SJCRH30 (cell line): ENCODE results near the gene ABHD17A. TPM values are rescaled to one million over a fixed set of nuclear protein-coding genes. Genes with fewer than 3 reads are reported as not detected.

Source experiments
- DNase-seq, 2 experiments: peaks; one replicate each; pipeline ENCODE4 v3.0.0-alpha.2; 2015 to 2020
- H3K27ac ChIP-seq: fragments of 250-450 bp; sonication (Bioruptor Pico); 2 replicates; pipeline ENCODE4 v1.5.1; 2020; ENCODE audit warnings: mild to moderate bottlenecking, moderate library complexity
- H3K27me3 ChIP-seq: fragments of 250-450 bp; sonication (Bioruptor Pico); 2 replicates; pipeline ENCODE4 v1.5.1; 2020; ENCODE audit warnings: mild to moderate bottlenecking, moderate library complexity
- H3K36me3 ChIP-seq: fragments of 250-450 bp; sonication (Bioruptor Pico); 2 replicates; pipeline ENCODE4 v1.5.1; 2020; ENCODE audit warnings: mild to moderate bottlenecking, moderate library complexity
- H3K4me1 ChIP-seq: fragments of 250-450 bp; sonication (Bioruptor Pico); 2 replicates; pipeline ENCODE4 v1.5.1; 2020; ENCODE audit warnings: mild to moderate bottlenecking, moderate library complexity
- H3K4me3 ChIP-seq: fragments of 250-450 bp; sonication (Bioruptor Pico); 2 replicates; pipeline ENCODE4 v1.5.1; 2020; ENCODE audit warnings: mild to moderate bottlenecking, moderate library complexity
- H3K9me3 ChIP-seq: fragments of 250-450 bp; sonication (Bioruptor Pico); replicated peaks from 2 replicates; pipeline ENCODE4 v1.5.1; 2020; ENCODE audit warnings: mild to moderate bottlenecking, moderate library complexity
- total RNA-seq: library from RNA; depleted of rRNA; stranded (reverse); fragments of >200 nt; shearing (Covaris generic); gene quantifications from 2 replicates; pipeline ENCODE4 v1.2.3, GENCODE V29; 2014

The ABHD17A gene
- total RNA-seq, 1 experiment from 2014 or later = 39.2 TPM

DNA sequence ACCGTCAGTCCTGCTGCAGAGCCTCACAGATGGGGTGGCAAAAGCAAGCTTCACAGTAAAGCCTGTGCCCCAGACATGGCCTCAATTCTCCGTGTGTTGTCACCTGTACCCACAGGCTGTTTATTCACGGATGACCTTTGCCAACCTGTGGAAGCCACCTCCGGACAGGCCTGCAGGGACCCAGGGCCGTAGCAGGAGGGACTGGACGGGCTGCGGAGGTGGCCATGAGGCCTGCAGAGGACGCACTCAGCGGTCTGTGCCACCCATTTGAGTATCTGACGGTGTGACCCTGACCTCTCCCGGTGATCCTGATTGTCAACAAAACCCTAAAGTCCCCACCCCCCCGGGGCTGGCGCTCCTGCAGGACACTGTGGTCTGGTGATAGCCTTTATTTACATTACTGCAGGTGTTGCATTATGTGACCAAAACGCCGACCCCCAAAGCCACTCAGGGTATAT is 14.1 kb downstream of the ABHD17A start:
- H3K4me3 ChIP-seq = no peak overlapping the region
- peaks cover 4% of the 10 kb centered on the region; the same call in 1 of the 2 replicates for H3K36me3 ChIP-seq
- no peaks in the 10 kb centered on the region for H3K27me3 ChIP-seq
- no peaks in the 10 kb centered on the region for H3K9me3 ChIP-seq
- DNase-seq = no peak
- H3K4me1 ChIP-seq = peaks cover 3% of the 10 kb centered on the region; the same call in 1 of the 2 replicates
- no peak overlapping the region for H3K27ac ChIP-seq

- H3K9me3 ChIP-seq = no peaks in the 10 kb centered on the region
- DNase-seq = peak in 1 of 2 experiments; percentile 55
- no peaks in the 10 kb centered on the region for H3K27me3 ChIP-seq
- no peak overlapping the region for H3K4me3 ChIP-seq
- H3K27ac ChIP-seq = no peak overlapping the region
- peaks cover 1% of the 10 kb centered on the region; the same call in 1 of the 2 replicates for H3K4me1 ChIP-seq
- peaks cover 4% of the 10 kb centered on the region; the same call in 1 of the 2 replicates for H3K36me3 ChIP-seq
Observed at GRCh38 chr19:1868971-1869370, 16.3 kb downstream of the ABHD17A start.

GRCh38 chr19:1867349-1867724 is 18.0 kb downstream of the ABHD17A start:
- Histone ChIP-seq H3K27me3 (no peaks in the 10 kb centered on the region), H3K4me1 (no peaks in the 10 kb centered on the region; the same call in 1 of the 2 replicates), H3K4me3 (no peak overlapping the region), H3K9me3 (no peaks in the 10 kb centered on the region), H3K36me3 (no peaks in the 10 kb centered on the region), H3K27ac (no peak overlapping the region)
- DNase-seq = no peak

GRCh38 chr19:1866693-1867348 is 18.5 kb downstream of the ABHD17A start:
- Histone ChIP-seq H3K4me1 (no peaks in the 10 kb centered on the region; the same call in 1 of the 2 replicates), H3K4me3 (no peak overlapping the region), H3K9me3 (no peaks in the 10 kb centered on the region), H3K36me3 (no peaks in the 10 kb centered on the region), H3K27ac (no peak overlapping the region), H3K27me3 (no peaks in the 10 kb centered on the region)
- DNase-seq = no peak

- DNase-seq = no peak
- Histone ChIP-seq H3K36me3 (no peaks in the 10 kb centered on the region), H3K9me3 (no peaks in the 10 kb centered on the region), H3K27ac (peak overlapping the region; percentile 95), H3K4me1 (no peaks in the 10 kb centered on the region; the same call in 1 of the 2 replicates), H3K4me3 (peak overlapping the region; percentile 78), H3K27me3 (no peaks in the 10 kb centered on the region)
Observed at GRCh38 chr19:1865172-1866010, 19.9 kb downstream of the ABHD17A start.

DNA sequence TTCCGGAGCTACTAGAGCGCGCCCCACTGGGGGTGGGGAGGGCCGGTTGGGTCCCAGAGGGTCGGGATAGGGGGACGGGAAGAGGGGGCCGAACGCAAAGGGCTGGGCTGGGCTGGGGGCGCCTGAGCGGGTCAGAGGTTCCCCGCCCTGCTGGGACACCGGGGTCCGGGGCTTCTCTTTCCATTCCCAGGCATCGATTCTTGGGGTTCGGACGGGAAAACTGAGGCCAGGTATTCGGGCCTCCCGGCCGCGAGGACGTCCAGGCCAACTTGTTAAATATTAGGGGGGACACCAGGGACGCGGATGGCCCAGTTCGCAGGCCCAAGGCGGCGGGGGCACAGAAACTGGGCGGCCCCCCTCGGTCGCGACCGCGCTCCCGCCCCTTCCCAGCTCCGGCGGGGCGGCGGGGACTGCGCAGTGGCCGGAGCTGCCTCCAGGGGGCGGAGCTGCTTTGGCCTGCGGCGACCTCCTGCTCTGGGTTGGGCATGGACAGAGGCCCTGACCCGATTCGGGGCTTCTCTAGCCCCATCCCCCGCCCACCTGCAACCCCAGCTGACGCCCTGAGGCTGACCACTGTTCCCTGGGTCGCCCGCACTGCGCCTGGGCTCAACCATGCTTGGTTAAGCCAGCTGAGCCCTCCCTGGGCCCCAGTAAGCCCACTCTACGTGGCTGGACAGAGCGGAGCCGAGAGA is 20.7 kb downstream of the ABHD17A start:
- peak overlapping the region; percentile 78 for H3K4me3 ChIP-seq
- peak overlapping the region; percentile 95 for H3K27ac ChIP-seq
- H3K4me1 ChIP-seq = no peaks in the 10 kb centered on the region; the same call in 1 of the 2 replicates
- H3K36me3 ChIP-seq = no peaks in the 10 kb centered on the region
- peak; percentile 81 to 82 for DNase-seq
- H3K9me3 ChIP-seq = no peaks in the 10 kb centered on the region
- no peaks in the 10 kb centered on the region for H3K27me3 ChIP-seq

DNA sequence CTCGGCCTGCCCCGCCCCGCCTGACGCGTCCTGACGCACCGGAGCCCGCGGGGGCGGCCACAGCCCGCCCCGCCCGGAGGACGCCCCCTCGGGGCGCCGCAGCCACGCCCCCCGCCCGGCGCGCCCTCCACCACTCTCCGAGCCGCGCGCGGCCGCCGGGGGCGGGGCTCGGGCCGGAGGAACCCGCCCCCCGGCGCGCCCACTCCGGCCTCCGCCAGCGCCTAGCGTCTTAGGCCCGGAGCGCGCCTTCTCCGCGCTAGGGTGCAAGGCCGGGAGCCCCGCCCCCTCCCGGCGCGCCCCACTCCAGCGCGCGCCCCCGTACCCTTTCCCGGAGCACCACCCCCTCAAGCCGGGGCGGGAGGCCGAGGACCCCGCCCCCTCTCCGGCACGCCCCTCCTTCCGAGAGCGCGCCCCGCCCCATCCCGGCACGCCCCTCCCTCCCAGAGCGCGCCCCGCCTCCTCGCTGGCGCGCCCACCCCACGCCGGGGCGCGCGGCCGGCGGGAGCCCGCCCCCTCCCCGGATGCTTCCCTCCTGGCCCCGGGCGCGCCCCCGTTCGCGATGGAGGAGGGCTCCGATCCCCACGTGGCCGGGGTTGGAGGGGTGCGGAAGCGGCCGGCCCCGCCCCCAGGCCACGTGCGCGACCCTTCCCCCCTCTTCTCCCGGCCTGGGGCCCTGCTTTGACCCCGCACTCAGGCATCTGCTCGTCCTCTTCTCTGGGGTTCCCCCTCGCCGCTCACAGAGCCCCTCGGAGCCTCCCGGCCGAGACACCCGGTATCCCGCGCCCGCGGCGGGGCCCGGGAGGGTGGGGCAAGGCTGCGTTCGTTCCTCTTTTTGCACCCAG is 21.4 kb downstream of the ABHD17A start:
- Histone ChIP-seq H3K27me3 (no peaks in the 10 kb centered on the region), H3K9me3 (no peaks in the 10 kb centered on the region), H3K4me1 (no peaks in the 10 kb centered on the region; the same call in 1 of the 2 replicates), H3K27ac (peak overlapping the region; percentile 95), H3K4me3 (peak overlapping the region; percentile 78), H3K36me3 (no peaks in the 10 kb centered on the region)
- DNase-seq = peak; percentile 94

DNA sequence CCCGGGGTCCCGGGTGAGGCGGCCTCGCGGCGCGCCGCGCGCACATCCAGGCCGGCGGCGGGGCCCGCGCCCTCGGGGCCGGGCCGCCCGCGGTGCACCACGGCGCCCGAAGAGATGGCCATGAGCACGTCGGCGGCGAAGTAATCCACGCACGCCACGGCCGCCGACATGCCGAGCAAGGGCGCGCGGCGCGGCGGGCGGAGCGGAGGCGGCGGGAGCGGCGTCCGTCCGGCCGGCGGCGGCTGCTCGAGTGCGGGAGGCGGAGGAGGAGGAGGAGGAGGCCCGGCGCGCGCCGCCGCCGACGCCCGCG is 22.0 kb downstream of the ABHD17A start, which contains the start of gene KLF16:
KLF16 (minus strand) TSS at position 252 of the 310 bp plus-strand sequence; CDS start at position 170, 82 bp downstream.
- Histone ChIP-seq H3K27me3 (no peaks in the 10 kb centered on the region), H3K27ac (peak within 1 kb of the TSS; percentile 95), H3K4me3 (peak within 1 kb of the TSS; percentile 78), H3K9me3 (no peaks in the 10 kb centered on the region), H3K36me3 (no peaks in the 10 kb centered on the region), H3K4me1 (no peaks in the 10 kb centered on the region; the same call in 1 of the 2 replicates)
- DNase-seq = no peak

GRCh38 chr19:1862424-1863327 is 22.6 kb downstream of the ABHD17A start:
- no peaks in the 10 kb centered on the region for H3K9me3 ChIP-seq
- H3K36me3 ChIP-seq = no peaks in the 10 kb centered on the region
- no peaks in the 10 kb centered on the region for H3K27me3 ChIP-seq
- H3K27ac ChIP-seq = no peak overlapping the region
- H3K4me1 ChIP-seq = peaks cover under 1% of the 10 kb centered on the region; the same call in 1 of the 2 replicates
- H3K4me3 ChIP-seq = peak overlapping the region; percentile 76
- no peak for DNase-seq

- DNase-seq = no peak
- H3K36me3 ChIP-seq = no peaks in the 10 kb centered on the region
- H3K4me3 ChIP-seq = peak overlapping the region; percentile 76
- no peak overlapping the region for H3K27ac ChIP-seq
- no peaks in the 10 kb centered on the region for H3K9me3 ChIP-seq
- H3K4me1 ChIP-seq = peaks cover 3% of the 10 kb centered on the region; the same call in 1 of the 2 replicates
- no peaks in the 10 kb centered on the region for H3K27me3 ChIP-seq
Observed at GRCh38 chr19:1862068-1862423, 23.2 kb downstream of the ABHD17A start.

DNA sequence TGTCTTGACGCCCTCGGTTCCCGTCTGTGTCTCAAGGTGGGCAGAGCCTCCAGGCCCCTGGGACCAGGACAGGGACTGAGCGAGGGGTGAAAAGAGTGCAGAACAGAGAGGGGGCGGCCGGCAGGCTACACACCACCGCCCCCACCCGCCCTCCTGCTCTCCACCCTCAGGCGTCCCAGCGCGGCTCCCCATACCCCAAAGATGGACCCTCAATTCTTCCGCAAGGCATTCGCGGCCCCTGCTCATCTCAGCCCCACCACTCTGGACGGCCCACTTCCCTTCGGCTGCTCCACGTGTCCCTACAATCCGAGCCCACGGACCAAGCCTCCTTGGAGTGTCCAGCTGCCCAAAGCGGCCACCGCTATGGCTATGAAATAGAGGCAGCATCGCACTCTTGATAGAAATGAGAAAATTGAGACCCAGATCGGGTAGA is 23.7 kb downstream of the ABHD17A start:
- Histone ChIP-seq H3K4me1 (peaks cover 3% of the 10 kb centered on the region; the same call in 1 of the 2 replicates), H3K4me3 (peak overlapping the region; percentile 76), H3K27me3 (no peaks in the 10 kb centered on the region), H3K27ac (no peak overlapping the region), H3K36me3 (no peaks in the 10 kb centered on the region), H3K9me3 (no peaks in the 10 kb centered on the region)
- DNase-seq = no peak

DNA sequence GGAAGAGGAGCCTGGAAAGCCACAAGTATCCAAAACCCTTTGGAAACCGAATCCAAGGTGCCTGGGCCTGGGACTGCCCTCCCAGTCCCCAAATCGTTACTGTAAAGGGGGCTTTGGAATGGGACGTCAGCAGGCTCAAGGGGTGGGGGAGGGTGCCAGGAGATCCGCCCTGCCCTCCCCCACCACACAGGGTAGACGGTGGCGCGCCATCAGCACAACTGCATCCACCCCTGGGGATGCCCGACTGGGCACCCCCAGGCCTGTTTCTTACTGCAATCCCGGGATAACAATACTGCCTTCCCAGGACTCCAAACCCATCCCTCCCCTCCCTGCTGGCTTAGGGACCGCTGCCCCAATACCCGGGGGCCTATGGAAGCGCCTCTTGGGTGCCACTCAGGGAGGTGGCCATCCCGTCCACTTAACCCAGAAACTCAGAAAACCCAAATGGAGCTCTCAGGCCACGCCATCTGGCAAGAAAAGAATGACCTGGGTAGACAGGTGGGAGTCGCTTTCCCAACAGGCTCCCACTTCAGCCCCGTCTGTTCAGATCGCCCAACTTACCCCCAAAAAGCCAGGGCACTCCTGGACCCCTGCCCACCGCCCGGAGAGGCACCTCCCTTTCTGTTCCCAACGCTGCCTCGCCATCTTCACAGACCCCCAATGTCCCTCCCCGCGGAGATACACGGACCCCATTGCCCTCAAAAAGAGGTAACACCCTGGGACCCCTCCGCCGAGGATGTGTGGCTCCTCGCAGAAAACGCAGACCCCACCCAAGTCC is 24.3 kb downstream of the ABHD17A start:
- Histone ChIP-seq H3K4me3 (no peak overlapping the region), H3K4me1 (peaks cover 4% of the 10 kb centered on the region), H3K9me3 (no peaks in the 10 kb centered on the region), H3K27ac (no peak overlapping the region), H3K36me3 (no peaks in the 10 kb centered on the region), H3K27me3 (no peaks in the 10 kb centered on the region)
- DNase-seq = no peak
